ENCODE measurements around the gene KIAA1217. TPM values are rescaled to one million over a fixed set of nuclear protein-coding genes. Genes with fewer than 3 reads are reported as not detected.

KIAA1217 gene
- total and polyA plus RNA-seq, 9 of the 15 experiments (the other 6 are each of a cell fraction or from before 2014, with no cell fraction given) = 0.04 TPM; not detected in 8

GRCh38 chr10:24574578-24575155 is 365.7 kb downstream of the KIAA1217 start (continued):
- TF ChIP-seq ZNF280B (CRISPR knock-in tag; IDR thresholded peaks at IDR 0.05) = no peak
- TF ChIP-seq CBX1 (IDR thresholded peaks at IDR 0.05; ENCODE audit: low read depth) = no peak
- no peak for TF ChIP-seq L3MBTL2 (IDR thresholded peaks at IDR 0.05)
- TF ChIP-seq PPARD (CRISPR knock-in tag; IDR thresholded peaks at IDR 0.05) = no peak
- no peak for TF ChIP-seq PHB2 (IDR thresholded peaks at IDR 0.05; ENCODE audit: low read depth)
- peak; percentile 15; the same call in 1 of the 2 replicates for TF ChIP-seq SMARCE1 (IDR thresholded peaks at IDR 0.05)
- no peak for TF ChIP-seq BRF2 (IDR thresholded peaks at IDR 0.05; ENCODE audit: borderline replicate concordance, insufficient read depth, insufficient read length)
- TF ChIP-seq ATF6 (CRISPR knock-in tag; IDR thresholded peaks at IDR 0.05) = no peak
- no peak for TF ChIP-seq ZBTB17 (CRISPR knock-in tag; IDR thresholded peaks at IDR 0.05)
- no peak for TF ChIP-seq ZNF436 (CRISPR knock-in tag; IDR thresholded peaks at IDR 0.05)
- no peak for TF ChIP-seq SIN3A (IDR thresholded peaks at IDR 0.05; ENCODE audit: borderline replicate concordance in 2 of 2, control insufficient read depth in 1 of 2, low read depth in 2 of 2, low read length in 2 of 2)
- no peak for TF ChIP-seq PHF20 (IDR thresholded peaks at IDR 0.05; ENCODE audit: partially characterized antibody)
- peak in 1 of 2 experiments; percentile 13; a peak in 1 of 4 replicates for TF ChIP-seq RAD21 (CRISPR knock-in tag; conservative IDR thresholded peaks at IDR 0.05 in 1 of 2, IDR thresholded peaks at IDR 0.05 in 1 of 2)
- TF ChIP-seq HDAC2 (IDR thresholded peaks at IDR 0.05) = peak; percentile 40; the same call in 1 of the 2 replicates
- TF ChIP-seq RCOR1 (IDR thresholded peaks at IDR 0.05; ENCODE audit: borderline replicate concordance in 1 of 2, low read depth in 2 of 2, low read length in 2 of 2) = peak in 1 of 2 experiments; percentile 61; a peak in 1 of 4 replicates
- 0 out of 2 replicates have a peak, but pooled peaks have one; percentile 16 for TF ChIP-seq ATF7 (IDR thresholded peaks at IDR 0.05)
- peak; percentile 38 for TF ChIP-seq MEIS2 (IDR thresholded peaks at IDR 0.05; ENCODE audit: partially characterized antibody)
- TF ChIP-seq TBL1XR1 (IDR thresholded peaks at IDR 0.05; ENCODE audit: low read length in 2 of 2) = no peak
- no peak for TF ChIP-seq EP400 (IDR thresholded peaks at IDR 0.05)
- TF ChIP-seq HDAC1 (IDR thresholded peaks at IDR 0.05) = peak in 1 of 2 experiments; percentile 45; a peak in 1 of 4 replicates
- 0 out of 2 replicates have a peak, but pooled peaks have one; percentile 24 for TF ChIP-seq MTA2 (IDR thresholded peaks at IDR 0.05; ENCODE audit: low read depth)
- TF ChIP-seq CBFA2T3 (IDR thresholded peaks at IDR 0.05) = peak; percentile 59
- TF ChIP-seq KDM5B (IDR thresholded peaks at IDR 0.05; ENCODE audit: insufficient replicate concordance, low read depth, low read length) = no peak
- TF ChIP-seq ETS1 (conservative IDR thresholded peaks at IDR 0.05; ENCODE audit: control insufficient read depth, low read depth, low read length) = no peak
